GM12864 (cell line): Measurements from ENCODE around the gene TRAPPC2L.

Experiments used
- DNase-seq: peaks from one replicate; pipeline ENCODE4 v3.0.0-alpha.2; 2011; ENCODE audit warnings: low read depth
- H3K4me3 ChIP-seq: 2 replicates; pipeline ENCODE4 v1.5.1; 2011; ENCODE audit warnings: mild to moderate bottlenecking, low read depth, low read length, control low read depth
- CTCF ChIP-seq: IDR thresholded peaks from 2 replicates; pipeline ENCODE4 v1.5.1; 2011; ENCODE audit warnings: low read depth, mild to moderate bottlenecking, moderate library complexity, low read length, control low read depth, inconsistent platforms; ENCODE audit errors: missing control alignments

The TRAPPC2L gene

GRCh38 chr16:88905563-88905962 is 48.6 kb downstream of the TRAPPC2L start:
- TF ChIP-seq CTCF = no peak
- H3K4me3 ChIP-seq = no peak overlapping the region
- DNase-seq = no peak

- H3K4me3 ChIP-seq = no peak overlapping the region
- DNase-seq = no peak
- no peak for TF ChIP-seq CTCF
Observed at GRCh38 chr16:88906020-88906419, 49.1 kb downstream of the TRAPPC2L start.

GRCh38 chr16:88906535-88907105 is 49.7 kb downstream of the TRAPPC2L start:
- no peak for TF ChIP-seq CTCF
- DNase-seq = no peak
- H3K4me3 ChIP-seq = no peak overlapping the region

GRCh38 chr16:88907768-88908167 is 50.8 kb downstream of the TRAPPC2L start:
- TF ChIP-seq CTCF = no peak
- no peak for DNase-seq
- H3K4me3 ChIP-seq = no peak overlapping the region

- DNase-seq = no peak
- no peak for TF ChIP-seq CTCF
- H3K4me3 ChIP-seq = no peak overlapping the region
Observed at GRCh38 chr16:88908307-88908706, 51.4 kb downstream of the TRAPPC2L start.

- TF ChIP-seq CTCF = no peak
- H3K4me3 ChIP-seq = no peak overlapping the region
- DNase-seq = no peak
Observed at GRCh38 chr16:88909431-88910210, 52.7 kb downstream of the TRAPPC2L start.
